Stimulated activated CD8-positive, alpha-beta memory T cell treated with anti-CD3 and anti-CD28 coated beads, Interleukin-15, amount 100 ng/mL, for 1 hour (primary cell): ENCODE results near the gene LAPTM4A.
"Not testable (repeated sequence)": the region's sequence is repeated elsewhere in the genome, so short reads cannot be mapped to it uniquely, and the experiment has no call there.

Experiments used
- DNase-seq: peaks from one replicate; pipeline ENCODE4 v3.0.0-alpha.2; 2020; ENCODE audit warnings: low read depth

The LAPTM4A gene

GRCh38 chr2:20050646-20051531 lies 539 bp downstream of the LAPTM4A start:
- no peak for DNase-seq

GRCh38 chr2:20050104-20050645 lies 1.3 kb downstream of the LAPTM4A start:
- no peak for DNase-seq

- no peak for DNase-seq
Measured at GRCh38 chr2:20049637-20050036, 1.8 kb downstream of the LAPTM4A start.

GRCh38 chr2:20048488-20049448 lies 2.7 kb downstream of the LAPTM4A start:
- no peak for DNase-seq

GRCh38 chr2:20045712-20046292 lies 5.6 kb downstream of the LAPTM4A start:
- DNase-seq = not testable (repeated sequence)

- DNase-seq = no peak
Measured at GRCh38 chr2:20044778-20045177, 6.7 kb downstream of the LAPTM4A start.

GRCh38 chr2:20042531-20042930 lies 8.9 kb downstream of the LAPTM4A start:
- no peak for DNase-seq

GRCh38 chr2:20040489-20041172 lies 10.8 kb downstream of the LAPTM4A start:
- no peak for DNase-seq

GRCh38 chr2:20037660-20038059 lies 13.8 kb downstream of the LAPTM4A start:
- no peak for DNase-seq

- no peak for DNase-seq
Measured at GRCh38 chr2:20035955-20036666, 15.3 kb downstream of the LAPTM4A start.

GRCh38 chr2:20034821-20035220 lies 16.6 kb downstream of the LAPTM4A start:
- DNase-seq = no peak

GRCh38 chr2:20034218-20034617 lies 17.2 kb downstream of the LAPTM4A start:
- DNase-seq = no peak

GRCh38 chr2:20033322-20033721 lies 18.1 kb downstream of the LAPTM4A start:
- DNase-seq = no peak

- no peak for DNase-seq
Measured at GRCh38 chr2:20030224-20030623, 21.2 kb downstream of the LAPTM4A start.

- no peak for DNase-seq
Measured at GRCh38 chr2:20027705-20028434, 23.6 kb downstream of the LAPTM4A start.

- DNase-seq = no peak
Measured at GRCh38 chr2:20027260-20027677, 24.2 kb downstream of the LAPTM4A start.

- no peak for DNase-seq
Measured at GRCh38 chr2:20025065-20025786, 26.2 kb downstream of the LAPTM4A start.

- no peak for DNase-seq
Measured at GRCh38 chr2:20023688-20024087, 27.7 kb downstream of the LAPTM4A start.

- DNase-seq = no peak
Measured at GRCh38 chr2:20021405-20022009, 29.9 kb downstream of the LAPTM4A start.
